Hematopoietic multipotent progenitor cell (in vitro differentiated cells): ENCODE results near the gene WDR33. TPM values are rescaled to one million over a fixed set of nuclear protein-coding genes. Genes with fewer than 3 reads are reported as not detected.

Experiments
- DNase-seq, 3 donors: peaks; one replicate each; pipeline ENCODE4 v3.0.0-alpha.2; 2011 to 2015; ENCODE audit warnings: low read depth in 2 of 3, low spot score in 2 of 3
- total RNA-seq: library from RNA; depleted of rRNA; stranded (reverse); fragments of >200 nt; gene quantifications from one replicate; pipeline ENCODE4 v1.2.3, GENCODE V29; 2012

WDR33 gene
- total RNA-seq, 1 donor, result 26.9 TPM

DNA sequence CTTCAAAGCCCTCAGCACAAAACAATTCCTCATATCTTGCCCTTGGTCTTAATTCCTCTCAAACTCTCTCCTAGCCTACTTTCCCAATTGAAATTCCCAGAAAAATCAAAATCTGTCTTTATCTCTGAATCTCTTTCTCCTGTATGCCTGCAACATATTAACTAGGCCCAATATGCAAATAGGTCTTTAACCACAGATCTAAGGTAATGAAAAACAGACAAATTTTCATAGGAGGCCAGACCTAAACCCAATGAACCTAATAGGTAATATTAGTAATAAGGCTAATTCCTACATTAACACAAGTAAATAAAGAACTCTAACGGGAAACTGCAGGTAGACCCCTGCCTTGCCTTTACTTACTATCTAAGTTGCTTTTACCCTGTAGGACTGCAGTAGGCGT is 41.4 kb downstream of the WDR33 start:
- DNase-seq, result no peak

- no peak for DNase-seq
Measured at GRCh38 chr2:127768775-127769479, 42.0 kb downstream of the WDR33 start.

DNA sequence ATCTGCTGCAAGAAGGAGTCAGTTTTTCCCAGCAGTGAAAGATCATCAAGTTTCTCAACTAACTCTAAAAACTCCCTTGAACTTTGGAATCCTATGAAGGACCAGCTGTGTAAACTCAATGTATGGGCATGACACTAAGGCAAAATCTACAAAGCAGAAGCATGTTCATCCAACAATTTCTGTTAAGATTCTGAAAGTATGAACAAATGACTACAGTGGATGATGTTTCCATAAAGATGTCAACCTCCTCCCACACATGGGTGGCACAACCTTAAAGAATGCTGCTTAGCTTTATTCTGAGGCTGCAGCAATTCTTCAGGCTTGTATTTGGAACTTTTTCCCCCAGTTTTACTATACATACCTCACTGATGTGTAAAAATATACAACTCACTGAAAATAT is 47.2 kb downstream of the WDR33 start:
- DNase-seq, result no peak

GRCh38 chr2:127762846-127763245 is 48.1 kb downstream of the WDR33 start:
- no peak for DNase-seq

DNA sequence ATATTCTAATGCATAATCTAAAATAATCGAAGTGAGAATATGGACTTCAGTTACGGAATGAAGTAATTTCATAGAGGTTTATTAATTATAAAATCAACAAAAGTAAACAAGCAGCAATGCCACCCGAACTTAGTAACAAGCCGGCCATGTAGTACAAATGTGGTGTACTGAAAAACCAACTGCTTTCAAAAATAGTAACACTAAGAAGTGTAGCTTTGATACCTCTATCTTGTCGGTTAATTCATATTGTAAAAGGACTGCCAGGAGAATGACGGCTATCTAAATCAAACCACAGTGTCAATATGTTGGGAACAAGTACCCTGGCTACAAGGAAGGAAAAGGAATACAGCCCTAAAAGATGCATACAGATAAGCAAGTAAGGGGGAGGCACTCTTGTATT is 48.5 kb downstream of the WDR33 start:
- DNase-seq, result no peak

DNA sequence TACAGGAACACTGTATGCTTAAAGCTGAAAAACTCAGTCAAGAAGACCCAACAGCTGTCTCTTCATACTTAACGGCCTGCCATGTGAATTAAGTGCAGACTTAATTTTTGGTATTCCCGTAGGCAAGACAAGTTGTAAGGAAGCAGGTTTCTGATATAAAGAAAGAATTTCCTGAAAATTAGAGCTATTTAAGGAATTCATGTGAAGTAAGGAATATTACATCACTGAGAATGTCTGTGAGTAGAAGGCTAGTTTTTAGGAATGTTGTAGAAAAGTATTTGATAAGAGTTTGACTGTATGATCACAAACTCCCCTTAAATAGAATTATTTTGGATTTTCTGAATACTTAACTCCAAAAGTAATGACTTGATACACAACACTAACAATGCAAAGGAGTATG is 51.0 kb downstream of the WDR33 start:
- DNase-seq, result no peak

GRCh38 chr2:127754186-127754585 is 56.8 kb downstream of the WDR33 start:
- DNase-seq, result peak in 2 of 3 donors; percentile 26 to 55

- no peak for DNase-seq
Measured at GRCh38 chr2:127753374-127753773, 57.6 kb downstream of the WDR33 start.

GRCh38 chr2:127749537-127749936 is 61.4 kb downstream of the WDR33 start:
- peak in 2 of 3 donors; percentile 14 to 48 for DNase-seq

DNA sequence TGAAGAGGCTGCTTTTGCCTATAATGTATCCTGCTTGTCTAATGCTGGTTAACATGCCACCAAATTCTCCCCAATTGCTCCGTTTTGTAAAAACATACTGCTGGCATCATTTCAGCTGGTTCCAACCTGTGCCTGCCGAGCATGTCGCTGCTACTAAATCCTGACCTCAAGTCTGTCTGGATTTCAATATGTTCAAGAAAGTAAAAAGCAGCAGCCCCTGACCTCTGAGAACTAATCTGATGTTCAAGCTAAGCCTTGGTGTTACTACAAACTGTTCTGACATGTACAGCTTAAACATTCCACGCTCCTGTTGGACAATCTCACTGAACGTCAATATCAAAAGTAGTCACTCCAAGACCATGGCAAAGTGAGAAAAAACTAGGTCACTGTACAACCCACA is 63.4 kb downstream of the WDR33 start:
- no peak for DNase-seq

DNA sequence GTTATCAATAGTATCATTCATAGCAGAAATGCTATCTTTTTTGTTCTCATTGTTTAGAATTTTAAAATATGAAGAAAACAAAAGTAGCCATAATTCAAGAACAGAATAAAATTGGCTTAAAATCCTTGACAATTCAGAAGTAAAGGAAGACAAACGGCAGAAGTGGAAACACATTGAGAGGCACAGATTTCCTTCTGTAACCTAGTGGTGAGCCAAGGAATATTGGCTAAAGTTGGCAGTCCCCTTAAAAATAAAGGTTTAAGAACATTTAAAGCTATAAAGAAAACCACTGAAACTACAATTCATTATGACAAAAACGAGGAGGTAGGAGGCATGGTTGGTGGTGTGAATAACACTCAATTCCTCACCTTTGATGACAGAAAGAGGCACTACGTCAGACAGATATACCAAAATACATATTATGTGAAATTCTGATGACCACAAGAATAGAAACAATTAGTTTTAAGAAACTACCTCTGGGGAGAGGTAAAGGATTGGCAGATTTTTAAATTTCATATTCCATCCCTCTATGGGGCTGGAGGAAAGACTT is 67.4 kb downstream of the WDR33 start:
- no peak for DNase-seq

DNA sequence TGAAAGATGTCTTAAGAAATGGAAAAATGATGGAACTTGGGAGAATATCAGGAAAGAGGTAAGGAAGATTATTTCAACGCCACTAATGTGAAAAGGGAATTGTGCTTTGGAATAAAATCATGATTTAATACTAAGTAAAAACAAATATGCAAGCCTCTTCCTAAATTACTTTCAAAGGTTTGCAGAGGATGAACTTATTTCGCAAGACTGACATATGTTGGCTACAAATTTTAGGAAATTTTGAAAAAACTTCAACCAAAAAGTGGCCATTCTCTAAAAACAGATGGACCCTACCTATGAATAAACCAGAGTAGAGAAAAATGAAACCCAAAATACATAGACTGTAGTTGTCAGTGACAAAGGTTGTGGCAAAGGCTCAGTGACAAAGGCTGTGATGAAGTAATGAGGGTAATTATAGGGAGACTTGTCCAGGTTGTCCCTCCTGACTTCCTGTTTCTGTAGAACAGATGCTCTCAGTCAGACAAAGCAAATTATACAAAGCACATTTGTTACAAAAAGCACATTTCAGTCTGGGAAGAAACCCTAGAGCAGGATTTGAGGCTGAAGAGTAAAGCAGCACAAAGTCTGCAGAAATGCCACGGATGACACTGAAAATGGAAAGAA is 70.2 kb downstream of the WDR33 start:
- DNase-seq, result no peak

DNA sequence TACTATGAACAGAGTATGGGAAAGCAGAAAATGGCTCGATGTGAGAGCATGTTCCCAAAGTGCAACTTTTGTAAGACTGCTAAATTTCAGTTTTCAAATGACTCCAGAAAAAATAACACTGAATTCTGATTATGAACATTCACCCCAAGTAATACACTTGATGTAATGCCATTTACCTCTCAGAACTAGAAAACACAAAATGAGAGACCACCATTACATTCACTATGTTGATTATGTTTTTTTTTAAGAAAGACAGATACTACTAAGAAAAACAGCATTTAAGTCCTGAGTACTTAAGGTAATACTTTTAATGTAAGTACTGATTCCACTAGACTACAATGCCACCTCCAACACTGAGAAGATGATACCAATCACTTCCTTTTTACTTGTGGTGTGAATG is 71.2 kb downstream of the WDR33 start:
- DNase-seq, result no peak

GRCh38 chr2:127737892-127738291 is 73.1 kb downstream of the WDR33 start:
- DNase-seq, result no peak

DNA sequence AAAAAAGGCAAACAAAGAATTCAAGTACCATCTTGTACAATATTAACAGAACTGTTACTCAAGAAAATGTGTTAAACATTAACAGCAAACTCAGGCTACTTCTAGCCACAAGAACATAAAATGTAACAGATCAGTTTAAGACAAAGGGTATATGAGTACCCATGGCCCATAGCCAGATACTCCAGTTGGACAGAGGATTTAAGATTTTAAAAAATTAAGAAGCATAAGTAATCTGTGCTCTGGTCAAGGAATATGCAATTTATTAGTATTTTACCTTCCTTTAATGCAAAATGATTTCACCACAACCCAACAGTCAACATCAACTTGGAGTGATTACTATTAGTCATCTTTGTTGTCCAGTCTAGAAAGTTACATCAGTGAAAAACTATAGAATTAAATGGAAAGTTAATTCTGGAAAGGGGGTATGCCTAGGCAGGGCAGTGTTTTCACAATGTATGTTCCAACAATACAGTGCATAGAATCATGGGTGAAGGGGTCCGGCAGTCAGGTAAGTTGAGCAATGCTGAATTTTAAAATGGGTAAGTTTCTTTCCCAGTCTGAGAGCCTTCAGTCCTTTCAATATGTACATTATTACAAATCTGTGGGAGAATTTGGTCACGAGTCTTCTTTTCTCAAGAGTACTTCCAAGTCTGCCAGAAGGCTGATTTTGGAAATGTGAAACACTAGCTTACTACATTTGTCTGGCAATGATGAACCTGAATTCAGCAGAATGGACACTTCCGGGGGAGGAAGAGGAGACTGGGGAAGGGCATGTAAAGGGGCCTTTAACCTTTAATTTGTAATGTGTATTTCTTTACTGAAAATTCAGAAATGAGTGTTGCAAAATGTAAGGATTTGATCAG is 75.2 kb downstream of the WDR33 start:
- no peak for DNase-seq

- no peak for DNase-seq
Measured at GRCh38 chr2:127735044-127735443, 75.9 kb downstream of the WDR33 start.

GRCh38 chr2:127733816-127734537 is 77.0 kb downstream of the WDR33 start:
- no peak for DNase-seq

DNA sequence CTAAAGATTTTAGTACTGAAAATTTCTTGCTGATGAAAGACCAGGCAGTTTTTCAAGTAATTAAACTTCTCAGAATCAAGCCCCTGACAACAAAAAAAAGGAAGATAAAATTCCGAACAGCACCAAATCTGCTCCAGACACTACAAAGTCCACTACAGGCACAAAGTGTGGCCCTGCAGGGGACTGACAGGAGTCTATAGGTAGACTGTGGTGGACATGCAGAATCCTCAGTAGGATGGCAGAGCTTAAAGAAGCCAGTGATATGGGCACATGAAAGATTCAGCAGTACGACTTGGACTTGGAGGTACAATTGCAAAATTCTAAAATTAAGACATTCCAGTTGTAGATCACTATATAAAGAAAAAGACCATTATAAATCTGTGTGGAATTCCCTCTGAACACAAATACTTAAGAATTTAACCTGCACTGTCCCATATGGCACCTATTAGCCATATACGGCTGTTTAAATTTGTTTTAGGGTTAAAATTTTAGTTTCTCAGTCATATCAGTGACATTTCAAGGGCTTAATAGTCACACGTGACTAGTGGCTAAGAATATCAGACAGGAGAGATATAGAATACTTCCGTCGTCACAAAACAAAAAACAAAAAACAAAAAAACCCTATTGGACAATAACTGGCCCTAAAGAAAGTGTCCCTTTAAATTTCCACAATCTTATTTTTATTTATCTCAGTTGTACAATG is 77.7 kb downstream of the WDR33 start:
- no peak for DNase-seq

DNA sequence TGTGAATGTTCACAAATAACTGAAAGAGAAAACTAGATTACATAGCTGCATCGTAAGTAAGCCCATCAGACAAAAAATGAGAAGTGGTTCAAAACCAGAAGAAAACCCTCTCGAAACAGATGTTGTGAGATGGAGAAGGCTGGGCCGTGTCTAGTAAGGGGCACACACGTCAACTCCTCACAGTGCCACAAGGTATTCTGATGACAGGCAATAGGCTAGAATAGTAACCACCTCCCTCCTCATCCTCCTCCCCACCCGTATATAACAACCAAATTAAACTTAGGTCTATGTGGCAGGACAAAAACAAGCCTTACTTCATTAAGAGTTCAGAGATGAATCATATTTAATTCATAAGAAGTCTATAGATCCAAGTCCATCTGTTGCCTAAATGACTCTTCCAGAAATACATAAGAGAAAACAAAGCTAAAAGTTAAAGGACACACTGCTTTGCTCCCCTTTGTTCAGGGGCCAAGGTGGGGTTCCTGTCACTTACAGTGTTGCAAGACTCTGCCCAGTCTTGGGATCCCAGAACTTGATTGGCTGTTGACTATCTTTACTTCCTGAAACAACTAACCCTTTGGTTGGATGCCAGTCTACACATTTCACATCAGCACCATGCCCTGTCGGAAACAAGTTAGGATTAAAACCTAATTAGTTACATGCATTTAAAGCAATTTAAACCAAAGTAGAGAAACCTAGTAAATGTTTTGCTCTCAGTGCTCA is 84.7 kb downstream of the WDR33 start:
- DNase-seq, result no peak
